NCI-H1092 treated with DMSO at 0.1 percent for 48 hours (cell line): Measurements from ENCODE around the gene MX2.
"Not testable (repeated sequence)": the region's sequence is repeated elsewhere in the genome, so short reads cannot be mapped to it uniquely, and the experiment has no call there.

Experiments used
- DNase-seq: peaks from one replicate; lab custom pipeline; 2025; lab: John Stamatoyannopoulos, UW

MX2 gene

GRCh38 chr21:41361786-41362604 lies at the start of gene MX2:
TSS of gene MX2 (plus strand) at chr21:41362027. CDS start at chr21:41376907, 14,880 bp downstream.
- DNase-seq, result no peak

GRCh38 chr21:41313285-41314164 lies 48.3 kb upstream of the MX2 start:
- not testable (repeated sequence) for DNase-seq

GRCh38 chr21:41315726-41316125 lies 46.1 kb upstream of the MX2 start:
- DNase-seq, result no peak

- DNase-seq, result peak; percentile 60
Observed at GRCh38 chr21:41316200-41317062, 45.4 kb upstream of the MX2 start, which contains the start of gene FAM3B. TSS of gene FAM3B (plus strand) at chr21:41316801. CDS start at chr21:41316880, 79 bp downstream.

- no peak for DNase-seq
Observed at GRCh38 chr21:41317063-41317392, 44.8 kb upstream of the MX2 start.

- no peak for DNase-seq
Observed at GRCh38 chr21:41317458-41317857, 44.4 kb upstream of the MX2 start.

GRCh38 chr21:41318218-41318617 lies 43.6 kb upstream of the MX2 start:
- no peak for DNase-seq

GRCh38 chr21:41319273-41319672 lies 42.6 kb upstream of the MX2 start:
- DNase-seq, result no peak

GRCh38 chr21:41321211-41321907 lies 40.5 kb upstream of the MX2 start:
- DNase-seq, result peak; percentile 36

GRCh38 chr21:41321908-41322495 lies 39.8 kb upstream of the MX2 start:
- DNase-seq, result no peak

GRCh38 chr21:41322496-41323382 lies 39.1 kb upstream of the MX2 start:
- no peak for DNase-seq

GRCh38 chr21:41325138-41325912 lies 36.5 kb upstream of the MX2 start:
- no peak for DNase-seq

- no peak for DNase-seq
Observed at GRCh38 chr21:41326414-41327080, 35.3 kb upstream of the MX2 start.

- no peak for DNase-seq
Observed at GRCh38 chr21:41327753-41328152, 34.1 kb upstream of the MX2 start.

GRCh38 chr21:41328660-41329607 lies 32.9 kb upstream of the MX2 start:
- no peak for DNase-seq

GRCh38 chr21:41333752-41334151 lies 28.1 kb upstream of the MX2 start:
- no peak for DNase-seq

- DNase-seq, result no peak
Observed at GRCh38 chr21:41337515-41337914, 24.3 kb upstream of the MX2 start.
